ENCODE measurements around the gene HAGH. TPM values are rescaled to one million over a fixed set of nuclear protein-coding genes. Genes with fewer than 3 reads are reported as not detected.

HAGH gene
- total RNA-seq, 1 experiment from 2014 or later, result 36.0 TPM

DNA sequence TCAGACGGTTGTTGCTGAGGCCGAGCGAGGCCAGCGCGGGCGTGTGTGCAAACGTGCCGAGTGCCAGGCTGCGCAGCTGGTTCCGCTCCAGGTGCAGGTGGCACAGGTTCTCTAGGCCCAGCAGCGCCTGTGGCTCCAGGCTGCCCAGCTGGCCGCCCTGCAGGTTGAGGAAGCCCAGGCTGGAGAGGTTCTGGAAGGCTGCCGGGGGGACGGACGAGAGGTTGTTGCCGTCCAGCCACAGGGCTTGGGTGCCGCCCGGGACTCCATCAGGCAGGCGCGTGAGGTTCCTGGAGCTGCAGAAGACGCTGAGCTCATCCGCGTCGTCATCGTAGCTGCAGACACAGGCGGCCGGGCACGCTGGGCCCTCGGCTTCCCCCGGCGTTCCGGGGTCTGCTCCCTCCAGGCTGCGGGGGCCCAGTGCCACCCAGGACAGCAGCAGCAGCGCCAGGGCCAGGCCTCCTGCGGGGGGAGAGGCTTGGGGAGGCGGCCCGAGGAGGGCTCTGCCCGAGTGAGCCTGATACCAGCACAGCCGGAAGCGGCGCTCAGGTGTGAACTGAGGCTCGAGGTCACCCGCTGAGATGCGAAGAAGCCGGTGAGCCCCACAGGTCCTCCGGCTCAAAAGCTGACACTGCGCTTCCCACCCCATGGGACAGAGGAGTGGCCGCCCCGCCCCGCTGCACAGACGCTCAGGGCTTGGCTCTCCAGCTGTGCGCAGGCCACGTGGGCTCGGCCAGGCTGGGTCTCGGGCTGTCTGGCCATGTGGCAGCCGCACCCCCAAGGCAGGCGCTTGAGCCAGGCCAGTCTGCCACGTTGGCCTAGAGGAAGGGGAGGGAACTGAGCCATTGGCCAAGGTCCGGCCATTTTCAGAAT, 34.4 kb downstream of the HAGH start (continued):
- TF ChIP-seq CTCF (IDR thresholded peaks at IDR 0.05) (no peak), JUN (CRISPR knock-in tag; IDR thresholded peaks at IDR 0.05) (no peak), NFE2L1 (CRISPR knock-in tag; IDR thresholded peaks at IDR 0.05) (no peak), ZNF396 (CRISPR knock-in tag; IDR thresholded peaks at IDR 0.05; ENCODE audit: borderline replicate concordance) (no peak), ZNF512 (CRISPR knock-in tag; IDR thresholded peaks at IDR 0.05; ENCODE audit: borderline replicate concordance) (no peak)
- TF ChIP-seq, protein P1, sequence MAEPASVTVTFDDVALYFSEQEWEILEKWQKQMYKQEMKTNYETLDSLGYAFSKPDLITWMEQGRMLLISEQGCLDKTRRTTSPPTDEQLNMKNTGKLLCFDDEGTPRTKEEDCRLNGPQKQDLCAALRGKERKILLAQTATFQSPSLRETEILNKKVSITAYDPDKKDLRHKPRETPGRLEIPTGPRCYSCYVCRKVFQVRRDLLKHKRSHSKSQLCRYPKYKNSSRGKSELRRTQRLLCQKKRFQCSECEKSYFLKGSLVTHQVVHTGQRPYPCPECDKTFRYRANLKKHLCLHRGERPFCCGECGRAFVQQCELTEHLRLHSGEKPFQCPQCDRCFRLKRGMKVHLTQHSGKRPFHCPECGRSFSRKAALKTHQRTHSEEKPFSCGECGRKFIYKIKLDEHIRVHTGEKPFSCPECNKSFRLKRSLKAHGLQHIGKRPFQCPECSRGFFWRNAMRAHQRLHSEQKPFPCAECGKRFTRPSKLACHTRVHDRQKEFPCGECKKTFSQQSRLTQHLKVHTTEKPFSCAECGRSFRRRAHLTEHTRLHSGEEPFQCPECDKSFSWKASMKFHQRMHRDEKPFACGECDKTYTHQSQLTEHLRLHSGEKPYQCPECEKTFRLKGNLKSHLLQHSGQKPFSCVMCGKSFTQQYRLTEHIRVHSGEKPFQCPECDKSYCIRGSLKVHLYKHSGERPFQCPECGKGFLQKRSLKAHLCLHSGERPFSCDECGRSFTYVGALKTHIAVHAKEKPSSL (CRISPR knock-in tag; conservative IDR thresholded peaks at IDR 0.05), result no peak
- TF ChIP-seq, protein P2, sequence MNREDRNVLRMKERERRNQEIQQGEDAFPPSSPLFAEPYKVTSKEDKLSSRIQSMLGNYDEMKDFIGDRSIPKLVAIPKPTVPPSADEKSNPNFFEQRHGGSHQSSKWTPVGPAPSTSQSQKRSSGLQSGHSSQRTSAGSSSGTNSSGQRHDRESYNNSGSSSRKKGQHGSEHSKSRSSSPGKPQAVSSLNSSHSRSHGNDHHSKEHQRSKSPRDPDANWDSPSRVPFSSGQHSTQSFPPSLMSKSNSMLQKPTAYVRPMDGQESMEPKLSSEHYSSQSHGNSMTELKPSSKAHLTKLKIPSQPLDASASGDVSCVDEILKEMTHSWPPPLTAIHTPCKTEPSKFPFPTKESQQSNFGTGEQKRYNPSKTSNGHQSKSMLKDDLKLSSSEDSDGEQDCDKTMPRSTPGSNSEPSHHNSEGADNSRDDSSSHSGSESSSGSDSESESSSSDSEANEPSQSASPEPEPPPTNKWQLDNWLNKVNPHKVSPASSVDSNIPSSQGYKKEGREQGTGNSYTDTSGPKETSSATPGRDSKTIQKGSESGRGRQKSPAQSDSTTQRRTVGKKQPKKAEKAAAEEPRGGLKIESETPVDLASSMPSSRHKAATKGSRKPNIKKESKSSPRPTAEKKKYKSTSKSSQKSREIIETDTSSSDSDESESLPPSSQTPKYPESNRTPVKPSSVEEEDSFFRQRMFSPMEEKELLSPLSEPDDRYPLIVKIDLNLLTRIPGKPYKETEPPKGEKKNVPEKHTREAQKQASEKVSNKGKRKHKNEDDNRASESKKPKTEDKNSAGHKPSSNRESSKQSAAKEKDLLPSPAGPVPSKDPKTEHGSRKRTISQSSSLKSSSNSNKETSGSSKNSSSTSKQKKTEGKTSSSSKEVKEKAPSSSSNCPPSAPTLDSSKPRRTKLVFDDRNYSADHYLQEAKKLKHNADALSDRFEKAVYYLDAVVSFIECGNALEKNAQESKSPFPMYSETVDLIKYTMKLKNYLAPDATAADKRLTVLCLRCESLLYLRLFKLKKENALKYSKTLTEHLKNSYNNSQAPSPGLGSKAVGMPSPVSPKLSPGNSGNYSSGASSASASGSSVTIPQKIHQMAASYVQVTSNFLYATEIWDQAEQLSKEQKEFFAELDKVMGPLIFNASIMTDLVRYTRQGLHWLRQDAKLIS (CRISPR knock-in tag; IDR thresholded peaks at IDR 0.05; ENCODE audit: borderline replicate concordance), result no peak

- CTCF ChIA-PET, result interaction anchor here (0.7 kb wide), 1 partner anchor 9 kb away, joined by 3 read pairs; the partner anchor contains the start of genes NUBP2 and SPSB3
- H3K27ac Mint-ChIP-seq, result no peak overlapping the region
- ATAC-seq, result no peak
- POLR2A ChIA-PET, result no interaction called here
- TF ChIP-seq, protein P3, sequence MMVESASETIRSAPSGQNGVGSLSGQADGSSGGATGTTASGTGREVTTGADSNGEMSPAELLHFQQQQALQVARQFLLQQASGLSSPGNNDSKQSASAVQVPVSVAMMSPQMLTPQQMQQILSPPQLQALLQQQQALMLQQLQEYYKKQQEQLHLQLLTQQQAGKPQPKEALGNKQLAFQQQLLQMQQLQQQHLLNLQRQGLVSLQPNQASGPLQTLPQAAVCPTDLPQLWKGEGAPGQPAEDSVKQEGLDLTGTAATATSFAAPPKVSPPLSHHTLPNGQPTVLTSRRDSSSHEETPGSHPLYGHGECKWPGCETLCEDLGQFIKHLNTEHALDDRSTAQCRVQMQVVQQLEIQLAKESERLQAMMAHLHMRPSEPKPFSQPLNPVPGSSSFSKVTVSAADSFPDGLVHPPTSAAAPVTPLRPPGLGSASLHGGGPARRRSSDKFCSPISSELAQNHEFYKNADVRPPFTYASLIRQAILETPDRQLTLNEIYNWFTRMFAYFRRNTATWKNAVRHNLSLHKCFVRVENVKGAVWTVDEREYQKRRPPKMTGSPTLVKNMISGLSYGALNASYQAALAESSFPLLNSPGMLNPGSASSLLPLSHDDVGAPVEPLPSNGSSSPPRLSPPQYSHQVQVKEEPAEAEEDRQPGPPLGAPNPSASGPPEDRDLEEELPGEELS (CRISPR knock-in tag; IDR thresholded peaks at IDR 0.05), result no peak
- TF ChIP-seq ZNF671 (CRISPR knock-in tag; IDR thresholded peaks at IDR 0.05) (no peak), FOXJ3 (CRISPR knock-in tag; IDR thresholded peaks at IDR 0.05; ENCODE audit: borderline replicate concordance) (no peak), ZNF263 (CRISPR knock-in tag; IDR thresholded peaks at IDR 0.05; ENCODE audit: low read depth) (no peak), ZNF317 (CRISPR knock-in tag; IDR thresholded peaks at IDR 0.05; ENCODE audit: borderline replicate concordance, low read depth) (no peak), KAT7 (CRISPR knock-in tag; IDR thresholded peaks at IDR 0.05; ENCODE audit: borderline replicate concordance) (no peak), GABPB1 (CRISPR knock-in tag; IDR thresholded peaks at IDR 0.05) (no peak), ETV6 (CRISPR knock-in tag; IDR thresholded peaks at IDR 0.05) (no peak), JAZF1 (CRISPR knock-in tag; IDR thresholded peaks at IDR 0.05) (no peak)
- TF ChIP-seq, protein P4, sequence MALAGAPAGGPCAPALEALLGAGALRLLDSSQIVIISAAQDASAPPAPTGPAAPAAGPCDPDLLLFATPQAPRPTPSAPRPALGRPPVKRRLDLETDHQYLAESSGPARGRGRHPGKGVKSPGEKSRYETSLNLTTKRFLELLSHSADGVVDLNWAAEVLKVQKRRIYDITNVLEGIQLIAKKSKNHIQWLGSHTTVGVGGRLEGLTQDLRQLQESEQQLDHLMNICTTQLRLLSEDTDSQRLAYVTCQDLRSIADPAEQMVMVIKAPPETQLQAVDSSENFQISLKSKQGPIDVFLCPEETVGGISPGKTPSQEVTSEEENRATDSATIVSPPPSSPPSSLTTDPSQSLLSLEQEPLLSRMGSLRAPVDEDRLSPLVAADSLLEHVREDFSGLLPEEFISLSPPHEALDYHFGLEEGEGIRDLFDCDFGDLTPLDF (CRISPR knock-in tag; IDR thresholded peaks at IDR 0.05), result no peak
- TF ChIP-seq, protein P5, sequence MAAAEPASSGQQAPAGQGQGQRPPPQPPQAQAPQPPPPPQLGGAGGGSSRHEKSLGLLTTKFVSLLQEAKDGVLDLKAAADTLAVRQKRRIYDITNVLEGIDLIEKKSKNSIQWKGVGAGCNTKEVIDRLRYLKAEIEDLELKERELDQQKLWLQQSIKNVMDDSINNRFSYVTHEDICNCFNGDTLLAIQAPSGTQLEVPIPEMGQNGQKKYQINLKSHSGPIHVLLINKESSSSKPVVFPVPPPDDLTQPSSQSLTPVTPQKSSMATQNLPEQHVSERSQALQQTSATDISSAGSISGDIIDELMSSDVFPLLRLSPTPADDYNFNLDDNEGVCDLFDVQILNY (CRISPR knock-in tag; IDR thresholded peaks at IDR 0.05), result no peak
- H3K4me3 Mint-ChIP-seq, result no peak overlapping the region
- H3K27me3 Mint-ChIP-seq (ENCODE audit: low read depth), result no peaks in the 10 kb centered on the region
- H3K4me1 Mint-ChIP-seq, result no peaks in the 10 kb centered on the region
- peak; percentile 17 for DNase-seq (ENCODE audit: low spot score)
- H3K9me3 Mint-ChIP-seq, result no peaks in the 10 kb centered on the region
- H3K36me3 Mint-ChIP-seq, result peaks cover 5% of the 10 kb centered on the region
Observed at GRCh38 chr16:1791256-1791942, 35.2 kb downstream of the HAGH start.

Measured in WTC11 (cell line).